HepG2 (cell line): ENCODE measurements around the gene CD7. TPM values are rescaled to one million over a fixed set of nuclear protein-coding genes. Genes with fewer than 3 reads are reported as not detected.

Source experiments
- ATF7-NPFF ChIP-seq: sonication (generic); formaldehyde crosslinking; IDR thresholded peaks from 2 replicates; pipeline ENCODE4 v1.8.1; 2023; ENCODE audit warnings: mild to moderate bottlenecking, low read depth, missing genetic modification reagents, moderate library complexity
- CERS6 ChIP-seq: sonication (generic); formaldehyde crosslinking; IDR thresholded peaks from 2 replicates; pipeline ENCODE4 v1.5.0; 2020; ENCODE audit warnings: missing genetic modification reagents
- DPF2 ChIP-seq: sonication (generic); formaldehyde crosslinking; IDR thresholded peaks from 2 replicates; pipeline ENCODE4 v1.4.0; 2020; ENCODE audit warnings: mild to moderate bottlenecking, low read depth, missing genetic modification reagents, borderline replicate concordance
- GFI1 ChIP-seq: sonication (generic); formaldehyde crosslinking; IDR thresholded peaks from 2 replicates; pipeline ENCODE4 v1.5.0; 2020; ENCODE audit warnings: missing genetic modification reagents, mild to moderate bottlenecking, borderline replicate concordance
- NR2F1 ChIP-seq, 2 experiments: fragments of 450-650 bp in 1 of 2; formaldehyde crosslinking in 1 of 2; IDR thresholded peaks; 2 replicates each; pipeline versions ENCODE4 v1.5.0 to v1.6.1; 2016 to 2020; ENCODE audit warnings: mild to moderate bottlenecking in 1 of 2, missing compliant biosample characterization in 1 of 2, missing genetic modification reagents in 1 of 2, moderate library complexity in 1 of 2
- NR3C1 ChIP-seq: sonication (generic); formaldehyde crosslinking; IDR thresholded peaks from 2 replicates; pipeline ENCODE4 v1.4.0; 2020; ENCODE audit warnings: missing genetic modification reagents
- RFX3 ChIP-seq: IDR thresholded peaks from 2 replicates; pipeline ENCODE4 v1.6.1; 2016; ENCODE audit warnings: missing biosample characterization, missing genetic modification reagents
- SMC3 ChIP-seq: IDR thresholded peaks from 2 replicates; pipeline ENCODE4 v1.6.1; 2011; ENCODE audit warnings: low read length, improper control_type of control experiment
- SNAPC4 ChIP-seq: sonication (generic); formaldehyde crosslinking; IDR thresholded peaks from 2 replicates; pipeline ENCODE4 v1.4.0; 2020; ENCODE audit warnings: mild to moderate bottlenecking, missing genetic modification reagents
- SP140L ChIP-seq: sonication (generic); formaldehyde crosslinking; IDR thresholded peaks from 2 replicates; pipeline ENCODE4 v1.4.0; 2020; ENCODE audit warnings: missing genetic modification reagents, borderline replicate concordance
- TRIM24 ChIP-seq: sonication (generic); formaldehyde crosslinking; IDR thresholded peaks from 2 replicates; pipeline ENCODE4 v1.8.0; 2022; ENCODE audit warnings: mild to moderate bottlenecking, missing genetic modification reagents
- ZC3H13 ChIP-seq: sonication (generic); formaldehyde crosslinking; IDR thresholded peaks from 2 replicates; pipeline ENCODE4 v1.8.1; 2023; ENCODE audit warnings: mild to moderate bottlenecking, missing genetic modification reagents, moderate library complexity
- ZNF30 ChIP-seq: sonication (generic); formaldehyde crosslinking; IDR thresholded peaks from 2 replicates; pipeline ENCODE4 v1.5.0; 2020; ENCODE audit warnings: mild to moderate bottlenecking, missing genetic modification reagents
- ZNF512 ChIP-seq: sonication (generic); formaldehyde crosslinking; IDR thresholded peaks from 2 replicates; pipeline ENCODE4 v1.4.0; 2020; ENCODE audit warnings: mild to moderate bottlenecking, missing genetic modification reagents
- ZNF556 ChIP-seq: sonication (generic); formaldehyde crosslinking; IDR thresholded peaks from 2 replicates; pipeline ENCODE4 v1.4.0; 2020; ENCODE audit warnings: mild to moderate bottlenecking, missing genetic modification reagents, borderline replicate concordance
- ZNF674 ChIP-seq: sonication (generic); formaldehyde crosslinking; IDR thresholded peaks from 2 replicates; pipeline ENCODE4 v1.5.0; 2020; ENCODE audit warnings: low read depth, mild to moderate bottlenecking, missing genetic modification reagents
- ZSCAN30 ChIP-seq: sonication (generic); formaldehyde crosslinking; IDR thresholded peaks from 2 replicates; pipeline ENCODE4 v1.5.0; 2020; ENCODE audit warnings: mild to moderate bottlenecking, missing genetic modification reagents
- polyA plus RNA-seq, 8 experiments: library from polyadenylated mRNA; depleted of rRNA in 3 of 8; stranded (reverse) in 7 of 8; unstranded in 1 of 8; fragments of >200 nt; fragmentation: Illumina TruSeq in 4 of 8; extraction: Trizol in 4 of 8; gene quantifications; 2 replicates each; pipeline versions ENCODE4 v1.2.1 to v1.2.3, GENCODE V29; 2011 to 2016; ENCODE audit warnings: low read depth in 4 of 8, missing spikeins in 1 of 8, mixed read lengths in 1 of 8; ENCODE audit not compliant: insufficient read depth in 1 of 8
- total RNA-seq, 5 experiments: library from RNA; depleted of rRNA; stranded (reverse); fragments of >200 nt; fragmentation: Illumina TruSeq; extraction: Trizol; gene quantifications; 2 replicates each; pipeline ENCODE4 v1.2.3, GENCODE V29; 2016; ENCODE audit warnings: low read depth in 1 of 5
- TF ChIP-seq, protein P1 (sequence below): sonication (generic); formaldehyde crosslinking; IDR thresholded peaks from 2 replicates; pipeline ENCODE4 v1.4.0; 2020; ENCODE audit warnings: missing genetic modification reagents
- TF ChIP-seq, protein P2 (sequence below): IDR thresholded peaks from 2 replicates; pipeline ENCODE4 v1.6.1; 2016; ENCODE audit warnings: missing genetic modification reagents, missing compliant biosample characterization

The CD7 gene
- total and polyA plus RNA-seq, 2 of the 13 experiments (the other 11 are each of a cell fraction or from before 2014, with no cell fraction given): 67.6 to 76.4 TPM

DNA sequence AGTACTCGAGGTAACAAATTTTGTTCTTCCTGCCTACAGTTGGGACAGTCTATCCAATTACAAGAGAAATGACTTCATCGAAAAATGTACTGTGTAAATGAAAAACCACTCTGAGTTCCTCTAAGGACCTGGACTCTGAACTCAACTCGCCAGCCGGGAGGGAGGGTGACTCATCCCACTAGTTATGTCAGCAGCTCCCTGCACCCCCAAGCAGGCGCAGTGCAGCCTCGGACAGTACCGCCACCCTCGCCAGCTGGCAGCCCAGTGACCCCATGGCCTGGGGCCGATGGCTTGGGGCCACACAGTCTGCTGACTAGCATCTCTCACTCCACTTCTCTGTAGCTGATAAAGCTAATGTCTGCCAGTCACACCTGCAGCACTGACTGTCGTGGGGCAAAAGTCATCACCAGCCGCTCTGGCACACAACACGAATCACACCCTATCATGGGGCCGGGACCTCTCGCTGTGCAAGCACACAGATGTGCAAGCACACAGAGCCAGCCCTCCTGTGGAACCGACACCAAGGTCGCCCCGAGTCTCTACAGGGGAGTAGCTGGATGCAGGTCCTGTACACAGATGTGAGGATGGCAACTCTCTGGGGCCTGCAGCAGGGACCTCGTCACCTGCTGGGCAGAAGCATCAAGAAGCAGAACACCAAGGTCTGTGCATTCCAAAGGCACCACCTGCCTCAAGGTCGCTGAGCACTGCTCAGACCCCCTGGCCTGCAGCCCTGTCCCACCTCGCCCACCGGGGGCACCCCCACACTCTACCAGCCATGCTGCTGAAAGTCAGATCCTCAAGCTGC is 49.6 kb downstream of the CD7 start (continued):
- TF ChIP-seq ZNF556 (CRISPR knock-in tag): no peak; the same call in 1 of the 2 replicates
- TF ChIP-seq ZC3H13 (CRISPR knock-in tag): 0 out of 2 replicates have a peak, but pooled peaks have one; percentile 45
- TF ChIP-seq ZNF512: no peak
- TF ChIP-seq, protein P1, sequence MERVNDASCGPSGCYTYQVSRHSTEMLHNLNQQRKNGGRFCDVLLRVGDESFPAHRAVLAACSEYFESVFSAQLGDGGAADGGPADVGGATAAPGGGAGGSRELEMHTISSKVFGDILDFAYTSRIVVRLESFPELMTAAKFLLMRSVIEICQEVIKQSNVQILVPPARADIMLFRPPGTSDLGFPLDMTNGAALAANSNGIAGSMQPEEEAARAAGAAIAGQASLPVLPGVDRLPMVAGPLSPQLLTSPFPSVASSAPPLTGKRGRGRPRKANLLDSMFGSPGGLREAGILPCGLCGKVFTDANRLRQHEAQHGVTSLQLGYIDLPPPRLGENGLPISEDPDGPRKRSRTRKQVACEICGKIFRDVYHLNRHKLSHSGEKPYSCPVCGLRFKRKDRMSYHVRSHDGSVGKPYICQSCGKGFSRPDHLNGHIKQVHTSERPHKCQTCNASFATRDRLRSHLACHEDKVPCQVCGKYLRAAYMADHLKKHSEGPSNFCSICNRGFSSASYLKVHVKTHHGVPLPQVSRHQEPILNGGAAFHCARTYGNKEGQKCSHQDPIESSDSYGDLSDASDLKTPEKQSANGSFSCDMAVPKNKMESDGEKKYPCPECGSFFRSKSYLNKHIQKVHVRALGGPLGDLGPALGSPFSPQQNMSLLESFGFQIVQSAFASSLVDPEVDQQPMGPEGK (CRISPR knock-in tag): peak; percentile 98
- TF ChIP-seq ZNF674 (CRISPR knock-in tag): no peak
- TF ChIP-seq CERS6 (CRISPR knock-in tag): no peak
- 0 out of 2 replicates have a peak, but pooled peaks have one; percentile 44 for TF ChIP-seq RFX3 (CRISPR knock-in tag)
- peak; percentile 96 for TF ChIP-seq NR2F1 (CRISPR knock-in tag; IDR thresholded peaks at IDR 0.05)
- TF ChIP-seq SP140L: no peak
- TF ChIP-seq SNAPC4: peak; percentile 81; the same call in 1 of the 2 replicates
- TF ChIP-seq, protein P2, sequence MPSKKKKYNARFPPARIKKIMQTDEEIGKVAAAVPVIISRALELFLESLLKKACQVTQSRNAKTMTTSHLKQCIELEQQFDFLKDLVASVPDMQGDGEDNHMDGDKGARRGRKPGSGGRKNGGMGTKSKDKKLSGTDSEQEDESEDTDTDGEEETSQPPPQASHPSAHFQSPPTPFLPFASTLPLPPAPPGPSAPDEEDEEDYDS (CRISPR knock-in tag): peak; percentile 60
- peak; percentile 92 for TF ChIP-seq DPF2
- no peak for TF ChIP-seq NR3C1 (CRISPR knock-in tag)
- no peak for TF ChIP-seq SMC3
- TF ChIP-seq ZSCAN30 (CRISPR knock-in tag): no peak
- no peak for TF ChIP-seq ZNF30 (CRISPR knock-in tag)
- TF ChIP-seq ATF7-NPFF (CRISPR knock-in tag): no peak
- no peak for TF ChIP-seq GFI1 (CRISPR knock-in tag)
- TF ChIP-seq TRIM24 (CRISPR knock-in tag): no peak
